H1 (cell line): ENCODE data around the gene C12orf75. TPM values are rescaled to one million over a fixed set of nuclear protein-coding genes. Genes with fewer than 3 reads are reported as not detected.

Experiments
- CTCF ChIA-PET: fragments of 300-600 bp; sonication (Branson Sonifier 250); formaldehyde crosslinking; loops from one replicate; lab custom pipeline; 2021; ENCODE audit not compliant: partially characterized antibody; lab: Charles Lee
- POLR2A ChIA-PET: fragments of 300-600 bp; sonication (Branson Sonifier 250); formaldehyde crosslinking; loops from one replicate; lab custom pipeline; 2021; ENCODE audit warnings: inconsistent platforms; ENCODE audit not compliant: partially characterized antibody; lab: Charles Lee
- DNase-seq, 2 experiments: peaks; one replicate each; pipeline versions ENCODE4 v3.0.0 to v3.0.0-alpha.2; 2010 to 2022; ENCODE audit warnings: low spot score in 2 of 2, low read depth in 1 of 2, mixed read lengths in 1 of 2
- FAIRE-seq: peaks from 2 replicates; lab custom pipeline; 2011; peaks lifted over from hg19 to GRCh38; lab: Jason Lieb, UNC
- H2AFZ ChIP-seq: 2 replicates; pipeline ENCODE4 v1.8.1; 2012; ENCODE audit warnings: low read length, inconsistent platforms
- H2AK5ac ChIP-seq: 2 replicates; pipeline ENCODE4 v1.6.1; 2013; ENCODE audit warnings: low read depth, low read length
- H2BK120ac ChIP-seq: replicated peaks from 2 replicates; pipeline ENCODE3; 2013; ENCODE audit warnings: low read depth, low read length, inconsistent platforms
- H2BK12ac ChIP-seq: 2 replicates; pipeline ENCODE4 v1.6.1; 2013; ENCODE audit warnings: low read depth, low read length
- H2BK15ac ChIP-seq: 2 replicates; pipeline ENCODE4 v1.6.1; 2013; ENCODE audit warnings: low read length
- H2BK20ac ChIP-seq: 2 replicates; pipeline ENCODE4 v1.6.1; 2013; ENCODE audit warnings: low read length
- H2BK5ac ChIP-seq: 2 replicates; pipeline ENCODE4 v1.6.1; 2013; ENCODE audit warnings: low read depth, low read length
- H3K14ac ChIP-seq: 2 replicates; pipeline ENCODE4 v1.6.1; 2013; ENCODE audit warnings: inconsistent platforms; ENCODE audit not compliant: insufficient read length
- H3K18ac ChIP-seq: 2 replicates; pipeline ENCODE4 v1.6.1; 2013; ENCODE audit warnings: low read length; ENCODE audit errors: extremely low read depth
- H3K23ac ChIP-seq: 2 replicates; pipeline ENCODE4 v1.6.1; 2013; ENCODE audit warnings: inconsistent platforms; ENCODE audit not compliant: insufficient read length
- H3K23me2 ChIP-seq: 2 replicates; pipeline ENCODE4 v1.6.1; 2013; ENCODE audit warnings: low read depth, low read length
- H3K27ac ChIP-seq: 2 replicates; pipeline ENCODE4 v1.6.1; 2011; ENCODE audit warnings: low read depth, low read length, inconsistent platforms
- H3K27me3 ChIP-seq, 4 experiments: replicated peaks in 1 of 4; 1 replicate in 1 of 4; 2 replicates in 3 of 4; pipeline versions ENCODE4 v1.6.1 to v1.8.1; 2011 to 2013; ENCODE audit warnings: low read length in 3 of 4, mild to moderate bottlenecking in 3 of 4, inconsistent platforms in 2 of 4, mixed read lengths in 2 of 4, moderate library complexity in 1 of 4; ENCODE audit not compliant: control insufficient read depth in 3 of 4, insufficient read depth in 3 of 4; ENCODE audit errors: extremely low read depth in 1 of 4
- H3K36me3 ChIP-seq, 4 experiments: 2 replicates each; pipeline versions ENCODE4 v1.6.1 to v1.8.1; 2011 to 2013; ENCODE audit warnings: mild to moderate bottlenecking in 4 of 4, low read length in 3 of 4, moderate library complexity in 2 of 4, control low read depth in 1 of 4, inconsistent platforms in 1 of 4; ENCODE audit not compliant: insufficient read depth in 4 of 4, control insufficient read depth in 2 of 4
- H3K4ac ChIP-seq: replicated peaks from 2 replicates; pipeline ENCODE3; 2013; ENCODE audit warnings: low read length, low read depth, mixed read lengths, inconsistent platforms; ENCODE audit not compliant: insufficient read length
- H3K4me1 ChIP-seq, 4 experiments: replicated peaks in 1 of 4; 1 replicate in 1 of 4; 2 replicates in 3 of 4; pipeline versions ENCODE4 v1.6.1 to v1.8.1; 2011 to 2013; ENCODE audit warnings: low read length in 3 of 4, inconsistent platforms in 2 of 4, mixed read lengths in 1 of 4; ENCODE audit not compliant: insufficient read depth in 4 of 4, control insufficient read depth in 3 of 4
- H3K4me2 ChIP-seq, 2 experiments: 2 replicates each; pipeline versions ENCODE4 v1.6.1 to v1.8.1; 2011 to 2013; ENCODE audit warnings: low read depth in 2 of 2, low read length in 2 of 2, control low read depth in 1 of 2, inconsistent platforms in 1 of 2, mild to moderate bottlenecking in 1 of 2; ENCODE audit not compliant: insufficient read depth in 1 of 2
- H3K4me3 ChIP-seq, 4 experiments: fragments of 200-600, 300-600 bp in 1 of 4; sonication (generic), shearing (Covaris generic), sonication (Bioruptor Twin) in 1 of 4; 2 replicates each; pipeline versions ENCODE4 v1.5.1 to v1.8.1; 2011 to 2016; ENCODE audit warnings: low read length in 4 of 4, low read depth in 3 of 4, control low read depth in 2 of 4, inconsistent platforms in 2 of 4, mild to moderate bottlenecking in 2 of 4, mixed read lengths in 1 of 4, moderate library complexity in 1 of 4; ENCODE audit not compliant: insufficient read depth in 2 of 4; ENCODE audit errors: extremely low read depth in 1 of 4
- H3K56ac ChIP-seq: replicated peaks from 2 replicates; pipeline ENCODE3; 2013; ENCODE audit warnings: low read depth, mild to moderate bottlenecking, mixed read lengths, low read length, inconsistent platforms; ENCODE audit not compliant: insufficient read length
- H3K79me1 ChIP-seq: 2 replicates; pipeline ENCODE4 v1.6.1; 2013; ENCODE audit warnings: low read depth, low read length, control low read depth
- H3K79me2 ChIP-seq, 2 experiments: 2 replicates each; pipeline versions ENCODE4 v1.6.1 to v1.8.1; 2012 to 2013; ENCODE audit warnings: low read length in 2 of 2, mild to moderate bottlenecking in 2 of 2, inconsistent platforms in 1 of 2; ENCODE audit not compliant: insufficient read depth in 2 of 2, control insufficient read depth in 1 of 2
- H3K9ac ChIP-seq, 4 experiments: replicated peaks in 1 of 4; 1 replicate in 1 of 4; 2 replicates in 3 of 4; pipeline versions ENCODE4 v1.6.1 to v1.8.1; 2011 to 2013; ENCODE audit warnings: low read depth in 3 of 4, low read length in 3 of 4, control low read depth in 2 of 4, mild to moderate bottlenecking in 2 of 4, moderate library complexity in 2 of 4, inconsistent platforms in 1 of 4; ENCODE audit errors: extremely low read depth in 1 of 4
- H3K9me3 ChIP-seq, 2 experiments: 2 replicates each; pipeline versions ENCODE4 v1.6.1 to v1.8.1; 2012 to 2013; ENCODE audit warnings: mild to moderate bottlenecking in 2 of 2, moderate library complexity in 2 of 2, control low read depth in 1 of 2, inconsistent platforms in 1 of 2, low read depth in 1 of 2, low read length in 1 of 2, mixed read lengths in 1 of 2; ENCODE audit not compliant: insufficient read depth in 2 of 2
- H4K20me1 ChIP-seq, 2 experiments: replicated peaks in 1 of 2; 2 replicates each; pipeline versions ENCODE3 to v1.8.1; 2011 to 2013; ENCODE audit warnings: inconsistent platforms in 2 of 2, low read length in 2 of 2, mild to moderate bottlenecking in 1 of 2; ENCODE audit not compliant: insufficient read depth in 2 of 2, control insufficient read depth in 1 of 2
- H4K5ac ChIP-seq: 2 replicates; pipeline ENCODE4 v1.6.1; 2013; ENCODE audit warnings: low read length, low read depth, mixed read lengths, inconsistent platforms; ENCODE audit not compliant: insufficient read length
- H4K8ac ChIP-seq: 2 replicates; pipeline ENCODE4 v1.8.0; 2013; ENCODE audit warnings: mild to moderate bottlenecking, moderate library complexity, low read length, inconsistent platforms; ENCODE audit not compliant: insufficient read depth; ENCODE audit errors: extremely low read depth
- H4K91ac ChIP-seq: replicated peaks from 2 replicates; pipeline ENCODE3; 2013; ENCODE audit warnings: low read length, mixed read lengths, inconsistent platforms; ENCODE audit not compliant: insufficient read length
- BRCA1 ChIP-seq: IDR thresholded peaks from 2 replicates; pipeline ENCODE4 v1.6.1; 2012; ENCODE audit warnings: low read depth, low read length, improper control_type of control experiment
- CBX5 ChIP-seq: fragments of 300-800, 300-1000 bp; sonication (generic); IDR thresholded peaks from 2 replicates; pipeline ENCODE4 v1.7.1; 2016; ENCODE audit warnings: antibody characterized with exemption, low read length, low read depth
- CHD1 ChIP-seq: IDR thresholded peaks from 2 replicates; pipeline ENCODE4 v1.6.1; 2012; ENCODE audit warnings: low read depth, low read length, improper control_type of control experiment
- CHD2 ChIP-seq: IDR thresholded peaks from 2 replicates; pipeline ENCODE4 v1.6.1; 2012; ENCODE audit warnings: low read length, improper control_type of control experiment
- EGR1 ChIP-seq: IDR thresholded peaks from 2 replicates; pipeline ENCODE4 v1.6.1; 2011; ENCODE audit warnings: low read depth, low read length, borderline replicate concordance
- EP300 ChIP-seq, 2 experiments: IDR thresholded peaks; 1 replicate in 1 of 2; 2 replicates in 1 of 2; pipeline ENCODE4 v1.6.1; 2011 to 2012; ENCODE audit warnings: low read depth in 2 of 2, low read length in 2 of 2, mild to moderate bottlenecking in 2 of 2, borderline replicate concordance in 1 of 2, inconsistent platforms in 1 of 2, moderate library complexity in 1 of 2
- HDAC6 ChIP-seq: IDR thresholded peaks from one replicate; pipeline ENCODE4 v1.7.1; 2012; ENCODE audit warnings: low read depth, mild to moderate bottlenecking, inconsistent platforms, low read length, moderate library complexity
- KDM4A ChIP-seq: IDR thresholded peaks from one replicate; pipeline ENCODE4 v1.7.1; 2012; ENCODE audit warnings: low read depth, mild to moderate bottlenecking, moderate library complexity, low read length, inconsistent platforms; ENCODE audit not compliant: severe bottlenecking
- KDM5A ChIP-seq: fragments of 200-600 bp; IDR thresholded peaks from 2 replicates; pipeline ENCODE4 v1.7.1; 2012; ENCODE audit warnings: mild to moderate bottlenecking, low read length, inconsistent platforms, mixed read lengths
- NRF1 ChIP-seq: IDR thresholded peaks from 2 replicates; pipeline ENCODE4 v1.6.1; 2011; ENCODE audit warnings: mild to moderate bottlenecking, low read depth, low read length, improper control_type of control experiment
- POLR2AphosphoS5 ChIP-seq: IDR thresholded peaks from 2 replicates; pipeline ENCODE4 v1.6.1; 2011; ENCODE audit warnings: low read depth, low read length
- SP2 ChIP-seq: IDR thresholded peaks from 2 replicates; pipeline ENCODE4 v1.6.1; 2012; ENCODE audit warnings: mild to moderate bottlenecking, low read length, inconsistent platforms
- TAF1 ChIP-seq: IDR thresholded peaks from 2 replicates; pipeline ENCODE4 v1.6.1; 2011; ENCODE audit warnings: mild to moderate bottlenecking, low read depth, low read length
- TBP ChIP-seq: IDR thresholded peaks from 2 replicates; pipeline ENCODE4 v1.6.1; 2011; ENCODE audit warnings: low read depth, low read length, improper control_type of control experiment
- WGBS, 2 experiments: shearing (Covaris generic) in 1 of 2; methylation state at CpG; one replicate each; pipeline versions ENCODE4 v1.1.6 to v1.1.7; 2013 to 2015; ENCODE audit warnings: low lambda C conversion rate in 2 of 2, mixed read lengths in 2 of 2, inconsistent platforms in 1 of 2, low coverage in 1 of 2, missing lambda C conversion rate in 1 of 2; ENCODE audit not compliant: insufficient replicate concordance in 2 of 2, insufficient coverage in 1 of 2, insufficient read length in 1 of 2; ENCODE audit errors: extremely low coverage in 1 of 2, missing lambda C conversion rate in 1 of 2; 5-methylcytosine and 5-hydroxymethylcytosine counted together
- polyA plus RNA-seq, 7 experiments: library from polyadenylated mRNA; depleted of rRNA in 3 of 7; stranded (reverse) in 5 of 7; unstranded in 2 of 7; fragments of >200 nt in 5 of 7; fragments of 200-250 nt in 2 of 7; gene quantifications; 1 replicate in 5 of 7; 2 replicates in 1 of 7; 4 replicates in 1 of 7; pipeline versions ENCODE4 v1.2.1 to v1.2.3, GENCODE V29; 2011 to 2013; ENCODE audit warnings: missing spikeins in 2 of 7, mixed read lengths in 2 of 7
- total RNA-seq: library from RNA; stranded (reverse); fragmentation: NEBNext Ultra II Directional; extraction: Animal tissue kit (Norgen Biotek cat#: 25700); gene quantifications from 2 replicates; pipeline ENCODE4 v1.2.1, GENCODE V29; 2021
- TF ChIP-seq, protein P1 (sequence below): IDR thresholded peaks from 2 replicates; pipeline ENCODE4 v1.6.1; 2012; ENCODE audit warnings: inconsistent platforms

C12orf75 gene
- total and polyA plus RNA-seq, 2 of the 8 experiments (the other 6 are each of a cell fraction or from before 2014, with no cell fraction given), result 26.4 to 41.2 TPM

DNA sequence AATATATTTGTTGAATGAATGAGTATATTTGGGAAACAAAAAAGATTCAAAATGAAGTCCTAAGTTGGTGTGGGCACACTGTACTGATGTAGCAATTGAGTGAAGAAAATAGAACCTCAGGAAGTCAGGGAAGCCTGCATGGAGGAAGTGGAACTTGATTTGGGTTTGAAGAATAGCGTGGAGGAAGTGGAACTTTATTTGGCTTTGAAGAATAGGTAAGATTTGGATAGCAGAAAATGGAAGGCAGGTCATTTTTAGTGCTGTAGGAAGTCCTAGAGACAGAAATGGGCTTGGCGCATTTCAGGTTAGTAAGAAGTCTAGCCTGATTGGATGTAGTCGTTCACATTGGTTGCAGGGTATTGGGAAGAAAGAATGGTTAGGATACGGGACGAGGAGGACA, 5.4 kb downstream of the C12orf75 start:
- no peak overlapping the region for H3K4me2 ChIP-seq
- peaks cover 0 to 3% of the 10 kb centered on the region in 2 experiments; a peak in 1 of 4 replicates for H3K79me2 ChIP-seq
- no peak overlapping the region for H2BK15ac ChIP-seq
- POLR2A ChIA-PET, result interaction anchor here (1.2 kb wide), 1 partner anchor 42 kb away, joined by 4 read pairs; no protein-coding TSS in a partner anchor
- H2BK120ac ChIP-seq, result no peak overlapping the region
- no peak overlapping the region for H2BK20ac ChIP-seq
- H3K23ac ChIP-seq, result no peak overlapping the region
- peaks cover 7% of the 10 kb centered on the region; the same call in 1 of the 2 replicates for H3K23me2 ChIP-seq
- peaks cover 0 to 2% of the 10 kb centered on the region in 2 experiments for H4K20me1 ChIP-seq
- no peak overlapping the region for H2BK12ac ChIP-seq
- no peak overlapping the region for H3K9ac ChIP-seq
- H3K56ac ChIP-seq, result no peak overlapping the region
- no peak overlapping the region for H3K4me3 ChIP-seq
- no peak overlapping the region for H2AK5ac ChIP-seq
- no peak overlapping the region for H3K4ac ChIP-seq
- H3K27me3 ChIP-seq, result peaks cover 0 to 9% (median 6%) of the 10 kb centered on the region in 4 experiments; a peak in 5 of 7 replicates
- CTCF ChIA-PET, result interaction anchor here (0.9 to 2.8 kb wide), 3 partner anchors 29 to 47 kb away, joined by 3 to 10 read pairs (median 8); no protein-coding TSS in a partner anchor
- H4K5ac ChIP-seq, result no peak overlapping the region
- H3K14ac ChIP-seq, result no peak overlapping the region
- H3K4me1 ChIP-seq, result peaks cover 3 to 11% (median 7%) of the 10 kb centered on the region in 4 experiments
- H4K91ac ChIP-seq, result no peak overlapping the region
- FAIRE-seq (no peak), DNase-seq (no peak)
- no peak overlapping the region for H4K8ac ChIP-seq
- H3K27ac ChIP-seq, result no peak overlapping the region
- no peak overlapping the region for H2BK5ac ChIP-seq
- no peak overlapping the region for H3K18ac ChIP-seq
- 91% methylated on average over 5 of the region's 5 CpGs; no CpG with 5 or more reads in 1 of the 2 experiments for WGBS, 2 experiments
- peaks cover 2% of the 10 kb centered on the region; the same call in 1 of the 2 replicates for H3K79me1 ChIP-seq
- peaks cover 4 to 6% of the 10 kb centered on the region in 2 experiments; a peak in 3 of 4 replicates for H3K9me3 ChIP-seq
- peaks cover 0 to 3% (median 0%) of the 10 kb centered on the region in 4 experiments; a peak in 1 of 8 replicates for H3K36me3 ChIP-seq
- H2AFZ ChIP-seq, result no peak overlapping the region
- no peak for TF ChIP-seq TBP
- TF ChIP-seq BRCA1, result no peak
- no peak for TF ChIP-seq SP2
- no peak for TF ChIP-seq KDM4A
- no peak for TF ChIP-seq HDAC6
- no peak for TF ChIP-seq CHD2
- no peak for TF ChIP-seq EP300 (IDR thresholded peaks at IDR 0.05; ENCODE audit: borderline replicate concordance in 1 of 2, low read depth in 2 of 2, low read length in 2 of 2)
- no peak for TF ChIP-seq EGR1
- no peak for TF ChIP-seq CBX5
- TF ChIP-seq POLR2AphosphoS5, result no peak
- TF ChIP-seq, protein P1, sequence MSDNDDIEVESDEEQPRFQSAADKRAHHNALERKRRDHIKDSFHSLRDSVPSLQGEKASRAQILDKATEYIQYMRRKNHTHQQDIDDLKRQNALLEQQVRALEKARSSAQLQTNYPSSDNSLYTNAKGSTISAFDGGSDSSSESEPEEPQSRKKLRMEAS, result no peak
- no peak for TF ChIP-seq TAF1
- TF ChIP-seq KDM5A, result no peak
- TF ChIP-seq NRF1, result no peak
- TF ChIP-seq CHD1, result no peak
